Osteoblast (primary cell): ENCODE data around the gene EXOC6. TPM values are rescaled to one million over a fixed set of nuclear protein-coding genes. Genes with fewer than 3 reads are reported as not detected.

Source experiments
- DNase-seq: peaks from one replicate; pipeline ENCODE4 v3.0.0; 2011; ENCODE audit warnings: low spot score, mixed read lengths; ENCODE audit not compliant: insufficient read length; ENCODE audit errors: missing footprints
- H2AFZ ChIP-seq: 2 replicates; pipeline ENCODE4 v1.6.0; 2011; ENCODE audit warnings: mild to moderate bottlenecking, low read length
- H3K27ac ChIP-seq: 2 replicates; pipeline ENCODE4 v1.5.1; 2011; ENCODE audit warnings: mild to moderate bottlenecking, low read depth, low read length, moderate library complexity
- H3K27me3 ChIP-seq: 2 replicates; pipeline ENCODE4 v1.6.0; 2012; ENCODE audit warnings: mild to moderate bottlenecking, control low read depth, inconsistent platforms, low read length, moderate library complexity; ENCODE audit not compliant: insufficient read depth
- H3K36me3 ChIP-seq: 2 replicates; pipeline ENCODE4 v1.5.1; 2011; ENCODE audit warnings: mild to moderate bottlenecking, low read length, control low read depth, moderate library complexity; ENCODE audit not compliant: insufficient read depth
- H3K4me1 ChIP-seq: 2 replicates; pipeline ENCODE4 v1.5.1; 2011; ENCODE audit warnings: mild to moderate bottlenecking, low read length, control low read depth, moderate library complexity; ENCODE audit not compliant: insufficient read depth
- H3K4me2 ChIP-seq: 2 replicates; pipeline ENCODE4 v1.6.0; 2011; ENCODE audit warnings: mild to moderate bottlenecking, low read length; ENCODE audit not compliant: insufficient read depth
- H3K4me3 ChIP-seq: fragments of 200-600 bp; sonication (generic); 3 replicates; pipeline ENCODE4 v1.5.1; 2012; ENCODE audit warnings: mild to moderate bottlenecking, low read length, inconsistent platforms; ENCODE audit not compliant: insufficient read depth
- H3K79me2 ChIP-seq: 2 replicates; pipeline ENCODE4 v1.6.0; 2012; ENCODE audit warnings: mild to moderate bottlenecking, low read length, control low read depth, inconsistent platforms; ENCODE audit not compliant: insufficient read depth
- H3K9me3 ChIP-seq: 2 replicates; pipeline ENCODE4 v1.5.1; 2011; ENCODE audit warnings: low read depth, low read length, control low read depth
- H4K20me1 ChIP-seq: 2 replicates; pipeline ENCODE4 v1.6.0; 2012; ENCODE audit warnings: mild to moderate bottlenecking, low read length, control low read depth; ENCODE audit not compliant: insufficient read depth
- CTCF ChIP-seq: IDR thresholded peaks from 2 replicates; pipeline ENCODE4 v1.5.1; 2011; ENCODE audit warnings: mild to moderate bottlenecking, low read depth, low read length, moderate library complexity; ENCODE audit errors: extremely low read depth
- total RNA-seq: library from RNA; depleted of rRNA; stranded (reverse); fragments of >200 nt; gene quantifications from 2 replicates; pipeline ENCODE4 v1.2.3, GENCODE V29; 2012

EXOC6 gene
- total RNA-seq, 1 donor: 8.7 TPM

GRCh38 chr10:93083743-93084539 is 235.6 kb downstream of the EXOC6 start:
- H3K4me1 ChIP-seq: peaks cover 14% of the 10 kb centered on the region

GRCh38 chr10:93085272-93085859 is 237.0 kb downstream of the EXOC6 start:
- H3K79me2 ChIP-seq: no peaks in the 10 kb centered on the region

More at GRCh38 chr10:93083743-93084539, 235.6 kb downstream of the EXOC6 start:
- no peaks in the 10 kb centered on the region for H3K9me3 ChIP-seq
- H3K79me2 ChIP-seq: no peaks in the 10 kb centered on the region
- no peak overlapping the region for H3K4me2 ChIP-seq
- no peak for TF ChIP-seq CTCF
- no peak for DNase-seq
- no peaks in the 10 kb centered on the region for H3K36me3 ChIP-seq
- H3K27me3 ChIP-seq: no peaks in the 10 kb centered on the region
- no peak overlapping the region for H3K4me3 ChIP-seq
- H3K27ac ChIP-seq: no peak overlapping the region
- H4K20me1 ChIP-seq: no peaks in the 10 kb centered on the region
- H2AFZ ChIP-seq: no peak overlapping the region

GRCh38 chr10:93086289-93086688 is 238.0 kb downstream of the EXOC6 start:
- peak; percentile 29 for DNase-seq
- H3K27ac ChIP-seq: no peak overlapping the region
- no peaks in the 10 kb centered on the region for H4K20me1 ChIP-seq
- no peaks in the 10 kb centered on the region for H3K9me3 ChIP-seq
- no peak for TF ChIP-seq CTCF
- H3K27me3 ChIP-seq: no peaks in the 10 kb centered on the region
- no peaks in the 10 kb centered on the region for H3K4me1 ChIP-seq
- no peaks in the 10 kb centered on the region for H3K36me3 ChIP-seq
- H3K4me3 ChIP-seq: no peak overlapping the region
- no peaks in the 10 kb centered on the region for H3K79me2 ChIP-seq
- H2AFZ ChIP-seq: no peak overlapping the region
- H3K4me2 ChIP-seq: no peak overlapping the region

More at GRCh38 chr10:93085272-93085859, 237.0 kb downstream of the EXOC6 start:
- Histone ChIP-seq H2AFZ (no peak overlapping the region), H3K27ac (no peak overlapping the region), H3K9me3 (no peaks in the 10 kb centered on the region), H3K4me3 (no peak overlapping the region), H3K36me3 (no peaks in the 10 kb centered on the region), H3K4me1 (no peaks in the 10 kb centered on the region), H4K20me1 (no peaks in the 10 kb centered on the region), H3K4me2 (no peak overlapping the region), H3K27me3 (no peaks in the 10 kb centered on the region)
- TF ChIP-seq CTCF: no peak
- no peak for DNase-seq

GRCh38 chr10:93087846-93088245 is 239.5 kb downstream of the EXOC6 start:
- Histone ChIP-seq H3K4me2 (no peak overlapping the region), H3K4me1 (no peaks in the 10 kb centered on the region), H4K20me1 (no peaks in the 10 kb centered on the region), H3K9me3 (no peaks in the 10 kb centered on the region), H2AFZ (no peak overlapping the region), H3K27me3 (no peaks in the 10 kb centered on the region), H3K36me3 (no peaks in the 10 kb centered on the region), H3K79me2 (no peaks in the 10 kb centered on the region), H3K4me3 (no peak overlapping the region), H3K27ac (no peak overlapping the region)
- no peak for DNase-seq
- TF ChIP-seq CTCF: no peak
